ENCODE results near the gene CFI.
"Not testable (repeated sequence)": the region's sequence is repeated elsewhere in the genome, so short reads cannot be mapped to it uniquely, and the experiment has no call there.

Gene CFI

DNA sequence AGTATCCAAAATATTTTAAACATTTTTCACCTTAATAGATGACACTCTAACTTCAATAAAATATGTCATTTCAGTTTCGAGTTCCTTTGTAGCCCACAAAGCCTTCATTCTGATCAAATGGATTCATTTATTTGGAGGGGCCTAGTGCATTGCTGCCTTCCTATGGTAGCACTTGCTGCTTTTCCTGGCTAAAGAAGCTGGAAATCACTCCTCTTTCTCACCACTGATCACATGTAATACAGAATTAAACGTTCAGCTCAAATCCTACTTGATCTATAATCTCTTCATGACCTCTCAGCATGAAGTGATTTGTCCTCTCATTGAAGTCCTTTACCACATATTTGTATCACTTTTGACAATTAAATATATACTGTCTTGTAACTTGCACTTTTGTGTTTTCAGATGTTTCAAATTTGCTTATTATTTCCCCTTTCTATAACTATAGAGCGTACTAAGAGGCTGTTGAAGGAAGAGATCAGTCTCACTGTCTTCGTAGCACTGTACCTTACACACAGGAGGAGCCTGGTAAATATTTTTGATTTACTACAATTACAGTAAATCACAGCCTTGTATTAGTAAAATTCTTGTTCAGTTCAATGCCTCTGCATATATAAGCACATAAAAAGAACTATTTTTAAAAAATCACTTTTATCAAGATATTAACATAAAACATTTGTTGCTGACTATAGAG is 555 bp downstream of the CFI start:
- Histone ChIP-seq H3K27ac (no peak overlapping the region), H3K4me2 (no peak overlapping the region), H4K20me1 (no peaks in the 10 kb centered on the region), H3K9ac (no peak overlapping the region), H3K4me1 (no peaks in the 10 kb centered on the region), H3K4me3 (no peak overlapping the region), H3K36me3 (no peaks in the 10 kb centered on the region), H3K9me3 (peaks cover 4% of the 10 kb centered on the region), H3K27me3 (no peaks in the 10 kb centered on the region)
- TF ChIP-seq Cebpa-rat (IDR thresholded peaks at IDR 0.05), result no peak

DNA sequence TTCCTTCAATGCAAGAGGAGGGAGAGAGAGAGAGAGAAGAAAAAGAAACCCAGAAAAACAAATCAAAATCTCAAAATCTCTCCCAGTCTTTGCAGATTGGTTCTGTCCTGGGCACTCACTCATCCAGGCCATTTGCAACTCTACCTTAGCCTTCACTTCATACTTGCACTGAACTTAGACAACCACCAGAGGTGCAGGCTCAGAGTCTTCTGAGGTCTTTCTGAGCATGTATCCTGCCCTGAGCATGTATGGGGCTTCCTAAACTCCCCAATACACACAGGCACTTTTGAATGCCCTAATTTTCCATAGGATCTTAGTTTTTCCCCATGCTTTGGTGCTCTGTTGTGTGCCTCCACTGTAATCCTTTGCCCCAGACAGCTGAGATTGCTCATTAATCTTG is 2.9 kb downstream of the CFI start:
- TF ChIP-seq Cebpa-rat (IDR thresholded peaks at IDR 0.05), result no peak
- H4K20me1 ChIP-seq, result no peaks in the 10 kb centered on the region

DNA sequence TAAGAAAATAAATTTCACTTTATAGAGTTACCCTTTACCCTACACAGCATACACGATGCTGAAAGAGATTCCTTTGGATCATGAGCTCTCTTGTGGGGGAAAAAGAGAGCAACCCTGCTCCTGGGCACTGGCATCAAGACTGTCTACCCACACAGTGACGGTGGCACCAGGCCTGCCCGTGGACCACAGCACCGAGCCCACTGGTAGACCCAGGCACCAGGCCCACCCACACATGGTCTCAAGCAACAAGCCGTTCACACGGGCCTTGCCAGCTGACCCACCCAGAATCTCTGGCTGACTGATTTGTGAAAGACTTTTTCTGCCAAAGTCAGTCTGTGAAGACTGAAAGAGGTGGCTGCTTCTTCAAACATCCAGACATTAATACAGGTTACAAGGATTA is 6.7 kb downstream of the CFI start:
- Histone ChIP-seq H3K27ac (no peak overlapping the region), H3K36me3 (no peaks in the 10 kb centered on the region), H3K4me2 (no peak overlapping the region), H3K4me3 (no peak overlapping the region), H3K4me1 (no peaks in the 10 kb centered on the region), H3K9ac (no peak overlapping the region), H3K9me3 (peaks cover 12% of the 10 kb centered on the region), H4K20me1 (no peaks in the 10 kb centered on the region), H3K27me3 (no peaks in the 10 kb centered on the region)
- no peak for TF ChIP-seq Cebpa-rat (IDR thresholded peaks at IDR 0.05)

More for the DNA sequence above, 2.9 kb downstream of the CFI start:
- Histone ChIP-seq H3K4me2 (no peak overlapping the region), H3K9me3 (peaks cover 12% of the 10 kb centered on the region), H3K9ac (no peak overlapping the region), H3K4me1 (no peaks in the 10 kb centered on the region), H3K36me3 (no peaks in the 10 kb centered on the region), H3K27ac (no peak overlapping the region), H3K27me3 (no peaks in the 10 kb centered on the region), H3K4me3 (no peak overlapping the region)

DNA sequence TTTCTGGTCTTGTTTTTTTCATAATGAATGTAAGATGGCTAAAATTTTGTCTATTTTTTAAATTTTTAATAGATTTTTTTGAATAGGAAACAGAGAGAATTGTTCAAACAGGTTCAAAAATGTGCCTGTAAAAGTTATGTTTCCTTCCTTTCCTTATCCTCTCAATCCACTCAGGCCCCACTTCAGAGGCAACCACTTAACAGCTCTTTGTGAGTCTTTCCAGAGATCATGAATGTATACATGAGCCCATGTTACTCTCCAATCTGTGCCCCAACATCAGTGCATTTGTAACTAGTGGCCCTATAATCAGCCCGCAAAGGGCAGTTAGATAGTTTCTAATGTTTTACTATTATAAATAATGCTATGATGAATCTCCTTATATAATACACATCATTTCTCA is 14.0 kb downstream of the CFI start:
- H3K36me3 ChIP-seq, result no peaks in the 10 kb centered on the region
- H3K27ac ChIP-seq, result no peak overlapping the region
- no peak overlapping the region for H3K9ac ChIP-seq
- no peaks in the 10 kb centered on the region for H3K27me3 ChIP-seq
- H3K4me1 ChIP-seq, result no peaks in the 10 kb centered on the region
- H4K20me1 ChIP-seq, result no peaks in the 10 kb centered on the region
- H3K4me2 ChIP-seq, result no peak overlapping the region
- no peaks in the 10 kb centered on the region for H3K9me3 ChIP-seq
- no peak for TF ChIP-seq Cebpa-rat (IDR thresholded peaks at IDR 0.05)
- no peak overlapping the region for H3K4me3 ChIP-seq

DNA sequence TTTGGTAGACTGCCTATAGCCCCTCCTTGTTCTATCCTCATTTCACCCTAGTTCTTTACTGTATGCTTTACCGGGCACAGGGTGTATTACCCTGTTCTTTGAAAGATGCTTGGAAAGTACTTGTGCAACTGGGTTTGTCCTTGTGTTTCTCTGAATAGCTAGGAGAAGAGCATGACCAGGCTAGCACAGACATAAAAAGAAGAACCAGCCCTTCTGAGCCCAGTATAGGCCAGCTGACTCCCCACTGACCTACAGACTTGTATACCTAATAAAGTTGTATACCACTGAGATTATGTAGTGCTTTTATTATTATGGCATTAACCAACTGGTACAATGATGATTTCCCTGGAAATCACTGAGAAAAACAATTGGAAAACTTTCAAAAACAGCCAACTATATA is 15.0 kb downstream of the CFI start:
- TF ChIP-seq Cebpa-rat (IDR thresholded peaks at IDR 0.05), result no peak
- no peak overlapping the region for H3K4me2 ChIP-seq
- no peaks in the 10 kb centered on the region for H3K27me3 ChIP-seq
- H3K9me3 ChIP-seq, result no peaks in the 10 kb centered on the region
- no peak overlapping the region for H3K9ac ChIP-seq
- no peak overlapping the region for H3K27ac ChIP-seq
- no peak overlapping the region for H3K4me3 ChIP-seq
- H4K20me1 ChIP-seq, result no peaks in the 10 kb centered on the region
- no peaks in the 10 kb centered on the region for H3K36me3 ChIP-seq
- H3K4me1 ChIP-seq, result no peaks in the 10 kb centered on the region

DNA sequence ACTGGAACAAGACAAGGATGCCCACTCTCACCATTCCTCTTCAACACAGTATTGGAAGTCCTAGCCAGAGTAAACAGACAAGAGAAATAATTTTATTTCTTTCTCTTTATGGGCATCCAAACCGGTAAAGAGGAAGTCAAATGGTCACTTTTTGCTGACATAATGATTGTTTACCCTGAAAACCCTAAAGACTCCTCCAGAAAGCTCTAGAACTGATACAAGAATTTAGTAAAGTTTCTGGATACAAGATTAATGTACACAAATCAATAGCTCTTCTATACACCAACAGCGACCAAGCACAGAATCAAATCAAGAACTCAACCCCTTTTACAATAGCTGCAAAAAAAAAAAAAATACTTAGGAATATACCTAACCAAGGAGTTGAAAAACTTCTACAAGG is 19.7 kb downstream of the CFI start:
- not testable (repeated sequence) for H3K4me3 ChIP-seq, H4K20me1 ChIP-seq, H3K4me2 ChIP-seq, H3K9ac ChIP-seq, H3K36me3 ChIP-seq, H3K4me1 ChIP-seq, H3K27me3 ChIP-seq, H3K27ac ChIP-seq, H3K9me3 ChIP-seq

DNA sequence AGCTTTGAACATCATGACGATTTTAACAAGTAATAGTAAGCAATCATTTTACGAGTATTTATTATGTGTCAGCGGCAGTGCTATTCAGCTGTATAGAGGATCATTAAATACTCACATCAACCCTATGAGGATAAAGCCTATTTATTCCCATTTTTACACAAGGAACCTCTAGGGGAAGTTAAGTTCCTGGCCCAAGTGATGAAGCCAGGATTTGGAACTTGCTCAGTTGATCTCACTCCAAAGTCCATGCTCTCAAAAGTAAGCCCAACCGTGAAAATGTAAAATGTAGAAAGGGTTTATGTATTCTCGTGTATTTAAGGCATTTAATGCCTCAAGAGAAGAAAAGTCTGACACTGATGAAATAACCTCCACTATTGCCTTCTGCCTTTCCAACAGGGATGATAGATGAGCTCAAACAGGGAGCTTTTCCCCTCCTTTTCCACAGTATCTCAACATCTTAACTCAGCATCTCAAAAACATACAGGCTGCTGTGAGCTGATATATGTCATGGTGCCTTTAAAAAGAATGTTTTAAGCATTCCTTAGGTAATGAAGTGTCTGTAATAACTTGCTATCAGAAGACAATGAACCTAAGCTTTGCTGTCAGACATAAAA is 36.9 kb downstream of the CFI start:
- Histone ChIP-seq H3K4me3 (no peak overlapping the region), H3K4me1 (no peaks in the 10 kb centered on the region), H3K36me3 (no peaks in the 10 kb centered on the region), H3K9ac (no peak overlapping the region), H3K4me2 (no peak overlapping the region), H3K27ac (no peak overlapping the region), H4K20me1 (no peaks in the 10 kb centered on the region), H3K9me3 (no peaks in the 10 kb centered on the region), H3K27me3 (no peaks in the 10 kb centered on the region)
- no peak for TF ChIP-seq Cebpa-rat (IDR thresholded peaks at IDR 0.05)

DNA sequence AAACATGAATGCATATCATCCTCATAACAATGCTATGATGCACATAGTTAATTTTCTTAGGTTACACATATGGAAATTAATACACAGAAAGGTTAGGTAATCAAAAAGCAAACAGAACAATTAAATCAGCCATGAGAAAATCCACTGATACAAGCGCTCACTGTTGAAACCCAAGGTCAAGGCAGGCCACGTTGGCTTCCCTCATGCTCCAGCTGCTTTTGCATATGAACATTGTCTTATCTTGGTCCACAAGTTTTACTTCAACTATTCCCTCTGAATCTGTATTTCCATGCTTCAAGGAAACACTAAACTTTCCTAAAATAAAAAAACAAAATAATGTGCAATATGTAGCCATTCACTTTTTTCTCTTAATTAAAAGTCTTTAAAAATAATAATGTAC is 37.4 kb downstream of the CFI start:
- Histone ChIP-seq H3K9ac (no peak overlapping the region), H4K20me1 (no peaks in the 10 kb centered on the region), H3K36me3 (no peaks in the 10 kb centered on the region), H3K27ac (no peak overlapping the region), H3K27me3 (no peaks in the 10 kb centered on the region), H3K9me3 (no peaks in the 10 kb centered on the region), H3K4me1 (no peaks in the 10 kb centered on the region), H3K4me3 (no peak overlapping the region), H3K4me2 (no peak overlapping the region)
- no peak for TF ChIP-seq Cebpa-rat (IDR thresholded peaks at IDR 0.05)

DNA sequence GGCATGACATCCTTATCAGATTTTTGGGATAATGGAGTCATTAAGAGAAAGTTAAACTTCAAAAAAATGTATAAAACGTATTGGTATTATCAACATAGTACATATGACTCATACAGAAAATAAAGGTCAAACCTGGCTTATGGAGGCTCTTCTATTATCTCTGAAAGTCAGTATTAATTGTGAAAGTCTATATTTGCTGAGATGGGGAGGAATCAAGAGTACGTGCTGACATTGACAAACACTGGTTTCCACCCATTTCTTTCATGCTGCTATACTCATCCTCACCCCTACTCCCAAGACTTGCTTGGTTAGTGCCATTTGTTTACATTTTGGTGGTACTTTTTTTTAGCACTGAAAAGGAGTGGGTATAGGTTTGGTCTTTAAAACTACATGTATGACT is 41.1 kb downstream of the CFI start:
- no peak for TF ChIP-seq Cebpa-rat (IDR thresholded peaks at IDR 0.05)
- no peak overlapping the region for H3K9ac ChIP-seq
- H4K20me1 ChIP-seq, result no peaks in the 10 kb centered on the region
- H3K4me3 ChIP-seq, result no peak overlapping the region
- H3K4me2 ChIP-seq, result no peak overlapping the region
- H3K27me3 ChIP-seq, result no peaks in the 10 kb centered on the region
- H3K27ac ChIP-seq, result no peak overlapping the region
- no peaks in the 10 kb centered on the region for H3K9me3 ChIP-seq
- H3K4me1 ChIP-seq, result no peaks in the 10 kb centered on the region
- no peaks in the 10 kb centered on the region for H3K36me3 ChIP-seq

DNA sequence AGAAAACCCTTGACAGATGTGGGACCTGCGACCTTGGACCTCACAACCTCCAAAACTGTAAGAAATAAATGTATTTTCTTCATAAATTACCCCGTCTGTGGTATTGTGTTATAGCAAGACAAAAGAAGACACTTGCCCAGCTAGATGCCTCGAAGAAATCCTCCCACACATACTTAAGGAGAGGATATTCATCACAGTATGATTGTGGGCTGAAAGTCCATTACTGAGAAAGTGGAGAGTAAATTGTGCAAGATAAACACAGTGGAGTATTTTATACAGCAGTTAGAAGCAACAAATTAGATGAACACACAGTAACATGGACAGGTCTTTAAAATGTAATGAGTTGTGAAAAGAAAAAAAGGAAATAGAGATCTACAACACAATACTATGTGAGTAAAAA is 46.1 kb downstream of the CFI start:
- H3K27me3 ChIP-seq, result no peaks in the 10 kb centered on the region
- no peak for TF ChIP-seq Cebpa-rat (IDR thresholded peaks at IDR 0.05)
- H3K27ac ChIP-seq, result no peak overlapping the region
- no peaks in the 10 kb centered on the region for H3K36me3 ChIP-seq
- H3K4me3 ChIP-seq, result no peak overlapping the region
- H3K9me3 ChIP-seq, result no peaks in the 10 kb centered on the region
- H3K4me2 ChIP-seq, result no peak overlapping the region
- no peaks in the 10 kb centered on the region for H4K20me1 ChIP-seq
- H3K9ac ChIP-seq, result no peak overlapping the region
- no peaks in the 10 kb centered on the region for H3K4me1 ChIP-seq
